NCI-H2196 (cell line): ENCODE measurements around the gene CAMK1D.
A peak's percentile ranks its signal among the peaks of the same experiment; 100 is the strongest.
"Not testable (repeated sequence)": the region's sequence is repeated elsewhere in the genome, so short reads cannot be mapped to it uniquely, and the experiment has no call there.

ENCODE experiments used
- DNase-seq: peaks from one replicate; lab custom pipeline; 2025; ENCODE audit not compliant: unreplicated experiment; lab: John Stamatoyannopoulos, UW

CAMK1D gene

DNA sequence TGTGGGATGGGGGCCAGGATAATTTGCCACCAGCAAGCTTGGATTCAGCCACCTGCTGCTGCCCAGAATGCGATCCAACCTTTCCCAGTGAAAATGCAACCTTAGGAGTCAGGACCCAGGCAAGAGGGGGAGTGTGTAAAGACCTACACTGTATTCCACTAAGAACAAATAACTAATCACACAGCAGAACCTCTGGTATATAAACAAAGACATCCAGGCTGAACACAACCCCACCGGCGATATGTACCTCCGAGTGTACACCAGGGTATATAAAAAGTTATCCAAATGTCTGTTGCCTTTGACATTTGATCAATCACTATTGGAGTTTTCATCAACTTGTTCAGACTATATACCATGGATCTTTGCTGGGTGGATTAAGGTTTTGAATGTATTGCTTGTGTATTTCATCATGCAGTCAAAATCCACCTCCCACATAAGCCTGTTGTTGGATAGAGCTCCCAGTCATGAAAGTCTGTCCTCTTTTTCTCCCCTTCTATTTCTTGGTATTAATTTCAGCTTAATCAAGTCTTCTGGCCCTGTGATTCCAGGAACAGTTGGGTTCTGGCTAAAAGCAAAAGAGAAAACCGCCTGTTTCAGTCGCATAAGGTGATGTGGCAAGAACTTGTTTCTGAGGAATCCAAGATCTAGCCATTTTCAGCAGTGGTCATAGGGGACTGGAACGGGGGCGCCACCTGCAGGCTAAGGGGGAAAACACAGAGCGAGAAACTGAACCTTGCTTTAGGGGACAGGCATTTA lies 361.4 kb downstream of the CAMK1D start:
- peak; percentile 61 for DNase-seq

DNA sequence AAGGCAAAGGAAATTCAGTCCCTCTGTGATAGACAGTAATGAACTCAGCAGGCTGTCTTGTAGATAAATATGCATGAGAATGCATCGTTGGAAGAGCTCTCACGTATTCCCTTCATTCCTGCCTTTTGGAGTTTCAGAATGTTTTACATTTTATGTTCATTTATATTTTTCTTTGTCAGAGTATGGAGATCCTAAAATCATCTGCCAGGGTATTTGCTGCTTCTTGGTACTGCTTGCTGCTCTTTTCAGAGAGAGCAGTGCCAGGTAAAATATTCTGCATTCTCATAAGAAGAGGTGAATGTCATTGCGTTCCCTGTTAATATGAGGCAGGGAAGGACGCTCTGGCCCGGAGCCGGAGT lies 362.0 kb downstream of the CAMK1D start:
- DNase-seq: no peak

GRCh38 chr10:12712293-12712983 lies 363.1 kb downstream of the CAMK1D start:
- no peak for DNase-seq

- not testable (repeated sequence) for DNase-seq
These were observed 363.6 kb downstream of the CAMK1D start for GRCh38 chr10:12712984-12713316.

GRCh38 chr10:12716042-12716441 lies 366.7 kb downstream of the CAMK1D start:
- no peak for DNase-seq

- DNase-seq: no peak
These were observed 368.8 kb downstream of the CAMK1D start for GRCh38 chr10:12717981-12718707.

- DNase-seq: no peak
These were observed 370.0 kb downstream of the CAMK1D start for GRCh38 chr10:12719365-12719764.

DNA sequence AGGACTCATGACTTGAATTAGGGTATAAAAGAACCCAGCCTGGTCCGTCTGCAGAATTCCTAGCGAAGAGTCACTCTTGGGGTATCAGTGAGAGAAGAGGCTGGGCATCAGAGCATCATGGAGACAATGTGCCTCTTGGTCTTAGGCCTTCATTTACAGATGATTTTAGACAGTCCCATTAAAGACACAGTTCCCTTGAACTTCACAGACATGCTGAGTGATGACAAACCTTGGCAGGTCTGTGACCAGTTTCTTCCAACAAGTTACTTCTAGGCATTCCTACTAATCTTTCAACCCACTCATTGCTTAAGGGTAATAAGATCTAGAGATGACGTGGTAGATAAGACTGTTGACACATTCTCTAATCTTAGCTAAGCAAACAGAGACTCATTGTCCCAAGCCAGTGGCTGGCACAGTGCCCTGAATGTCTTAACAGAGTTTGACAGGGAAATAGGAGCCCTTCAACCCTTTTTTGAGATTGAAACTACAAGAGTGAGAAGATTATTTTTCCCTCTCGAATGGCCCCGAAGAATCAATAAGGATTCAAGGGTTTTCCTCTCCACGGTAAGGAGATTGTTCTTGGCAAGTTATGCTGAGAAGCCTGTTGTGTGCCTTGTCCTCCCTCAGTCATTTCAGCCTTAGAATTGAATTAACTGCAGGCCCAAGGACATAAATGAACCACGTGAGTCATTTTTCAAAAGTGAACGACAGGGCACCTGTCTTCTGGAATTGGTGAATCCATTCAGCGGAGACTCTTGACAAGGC lies 371.1 kb downstream of the CAMK1D start:
- DNase-seq: peak; percentile 65

DNA sequence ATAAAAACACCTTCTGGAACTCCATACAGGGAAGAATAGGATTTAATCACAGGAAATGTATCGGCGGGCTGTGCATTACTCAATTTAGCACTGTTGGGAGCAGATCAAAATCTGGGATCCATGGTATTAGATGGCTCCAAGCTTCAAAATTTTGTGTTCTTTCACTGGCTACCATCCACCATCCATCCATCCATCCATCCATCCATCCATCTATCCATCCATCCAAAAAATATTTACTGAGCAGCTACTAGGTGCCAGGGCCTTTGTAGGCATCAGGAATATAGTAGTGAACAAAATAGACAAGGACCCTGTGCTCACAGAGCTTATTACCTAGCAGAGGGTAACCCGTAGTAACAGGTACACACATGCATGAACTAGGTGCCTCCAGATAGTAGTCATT lies 372.0 kb downstream of the CAMK1D start:
- DNase-seq: no peak

DNA sequence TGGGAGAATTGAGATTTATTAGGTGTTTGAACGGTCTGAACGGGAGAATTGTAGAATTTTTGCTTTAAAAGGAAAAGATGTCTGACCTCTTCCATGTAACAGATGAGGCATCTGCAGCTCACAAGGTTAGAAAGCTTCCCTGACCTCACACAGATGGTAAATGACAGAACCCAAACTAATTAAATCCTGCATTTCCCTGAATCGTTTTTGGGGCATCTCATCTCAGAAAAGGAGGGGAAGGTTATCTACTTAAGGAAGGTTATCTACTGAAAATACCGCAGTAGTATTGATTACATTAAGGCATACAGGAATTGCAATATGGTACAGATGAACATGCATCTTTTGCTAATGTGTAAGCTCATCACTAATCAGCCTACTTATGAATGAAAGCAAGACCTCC lies 373.9 kb downstream of the CAMK1D start:
- no peak for DNase-seq

- no peak for DNase-seq
These were observed 375.6 kb downstream of the CAMK1D start for GRCh38 chr10:12724807-12725579.

DNA sequence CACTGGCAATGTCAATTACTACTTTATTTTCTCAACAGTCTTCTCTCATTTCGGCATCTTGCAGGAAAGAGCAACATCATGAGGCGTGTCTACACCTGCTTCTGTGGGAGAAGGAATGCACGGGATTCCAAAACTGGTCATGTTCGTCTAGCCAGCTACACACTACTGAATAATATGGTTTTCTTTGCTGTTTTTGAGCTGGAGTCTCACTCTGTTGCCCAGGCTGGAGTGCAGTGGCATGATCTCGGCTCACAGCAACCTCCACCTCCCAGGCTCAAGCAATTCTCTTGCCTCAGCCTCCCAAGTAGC lies 376.2 kb downstream of the CAMK1D start:
- not testable (repeated sequence) for DNase-seq

DNA sequence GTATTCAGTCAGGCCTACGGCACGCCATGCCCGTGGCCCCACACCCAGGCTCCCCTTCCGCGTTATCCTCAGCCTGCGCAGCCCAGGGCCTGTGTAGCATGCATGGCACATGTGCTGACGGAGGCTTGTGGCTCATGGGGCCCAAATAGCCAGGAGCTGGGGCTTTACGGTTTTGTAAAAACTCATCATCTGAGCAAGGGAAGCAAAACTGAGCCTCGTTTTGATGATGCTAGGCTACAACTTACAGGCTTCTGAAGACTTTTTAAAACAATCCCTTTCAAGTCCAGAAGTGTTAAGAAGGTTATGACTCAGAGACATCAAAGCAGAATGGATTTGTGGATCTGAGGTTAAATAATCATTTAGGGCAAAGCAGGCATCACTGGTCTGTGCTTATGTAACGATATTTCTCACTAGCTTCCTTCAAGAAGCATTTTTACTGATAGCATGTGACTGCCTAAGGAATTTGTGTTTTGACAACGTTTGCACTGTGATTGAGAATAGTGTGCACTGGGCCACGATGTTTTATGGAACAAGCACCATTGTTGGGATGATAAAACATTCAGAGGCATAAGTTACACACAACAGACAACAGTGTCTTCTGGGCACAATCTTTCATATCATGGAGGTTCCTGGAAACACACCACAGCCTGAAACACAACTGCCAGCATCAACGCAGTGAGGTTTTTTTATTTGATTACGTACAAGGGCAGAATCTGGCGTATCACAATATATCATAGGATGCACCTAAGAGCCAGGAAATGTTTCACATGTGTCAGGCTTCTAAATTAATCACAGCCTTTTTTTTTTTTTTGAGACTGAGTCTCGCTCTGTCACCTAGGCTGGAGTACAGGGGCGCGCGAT lies 377.9 kb downstream of the CAMK1D start:
- no peak for DNase-seq

DNA sequence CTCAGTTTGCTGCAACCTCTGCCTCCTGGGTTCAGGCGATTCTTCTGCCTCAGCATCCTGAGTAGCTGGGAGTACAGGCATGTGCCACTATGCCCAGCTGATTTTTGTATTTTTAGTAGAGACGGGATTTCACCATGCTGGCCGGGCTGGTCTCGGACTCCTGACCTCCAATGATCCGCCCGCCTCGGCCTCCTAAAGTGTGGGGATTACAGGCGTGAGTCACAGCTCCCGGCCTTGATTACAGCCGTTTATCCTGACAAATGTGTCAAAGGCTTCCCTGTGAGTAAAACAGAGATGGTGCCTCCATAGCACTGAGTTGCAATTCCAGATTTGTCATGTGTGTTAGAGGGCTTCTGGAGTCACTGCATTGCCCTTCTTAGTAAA lies 378.5 kb downstream of the CAMK1D start:
- no peak for DNase-seq

DNA sequence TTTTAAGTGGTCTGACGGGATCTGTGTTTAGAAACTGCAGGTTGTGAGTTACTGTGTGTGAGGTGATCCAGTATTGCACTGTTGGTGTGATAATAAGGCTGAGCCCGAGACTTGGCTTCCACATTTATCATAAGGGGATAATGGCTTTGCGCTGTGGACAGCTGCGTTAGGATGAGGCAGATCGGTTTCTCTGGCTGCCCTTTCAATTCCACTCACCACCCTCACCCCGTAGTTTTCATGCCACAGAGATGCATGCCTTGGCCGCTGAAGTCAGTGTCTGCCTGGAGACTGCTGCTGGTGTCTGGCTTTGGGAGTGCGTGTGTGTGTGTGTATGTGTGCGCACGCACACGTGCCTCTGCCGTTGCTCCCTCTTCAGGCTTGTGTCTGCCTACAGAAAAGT lies 379.1 kb downstream of the CAMK1D start:
- DNase-seq: no peak

DNA sequence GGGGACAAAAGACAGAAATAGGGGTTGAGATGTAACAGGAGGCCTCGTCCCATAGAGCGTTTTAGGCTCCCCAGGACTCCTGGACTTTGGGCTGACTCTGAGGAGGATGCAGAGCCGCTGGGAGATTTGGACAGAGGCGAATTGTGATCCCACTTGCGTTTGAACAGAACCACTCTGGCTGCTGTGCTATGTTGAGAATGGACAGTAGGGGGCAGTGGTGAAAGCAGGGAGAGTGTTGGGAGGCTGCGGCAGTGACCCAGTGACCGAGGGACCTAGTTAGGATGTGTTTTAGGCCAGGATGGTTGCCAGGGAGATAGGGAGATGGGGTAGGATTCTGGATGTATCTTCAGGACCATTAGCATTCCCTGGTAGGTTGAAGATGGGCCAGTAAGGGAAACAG lies 380.5 kb downstream of the CAMK1D start:
- DNase-seq: no peak

DNA sequence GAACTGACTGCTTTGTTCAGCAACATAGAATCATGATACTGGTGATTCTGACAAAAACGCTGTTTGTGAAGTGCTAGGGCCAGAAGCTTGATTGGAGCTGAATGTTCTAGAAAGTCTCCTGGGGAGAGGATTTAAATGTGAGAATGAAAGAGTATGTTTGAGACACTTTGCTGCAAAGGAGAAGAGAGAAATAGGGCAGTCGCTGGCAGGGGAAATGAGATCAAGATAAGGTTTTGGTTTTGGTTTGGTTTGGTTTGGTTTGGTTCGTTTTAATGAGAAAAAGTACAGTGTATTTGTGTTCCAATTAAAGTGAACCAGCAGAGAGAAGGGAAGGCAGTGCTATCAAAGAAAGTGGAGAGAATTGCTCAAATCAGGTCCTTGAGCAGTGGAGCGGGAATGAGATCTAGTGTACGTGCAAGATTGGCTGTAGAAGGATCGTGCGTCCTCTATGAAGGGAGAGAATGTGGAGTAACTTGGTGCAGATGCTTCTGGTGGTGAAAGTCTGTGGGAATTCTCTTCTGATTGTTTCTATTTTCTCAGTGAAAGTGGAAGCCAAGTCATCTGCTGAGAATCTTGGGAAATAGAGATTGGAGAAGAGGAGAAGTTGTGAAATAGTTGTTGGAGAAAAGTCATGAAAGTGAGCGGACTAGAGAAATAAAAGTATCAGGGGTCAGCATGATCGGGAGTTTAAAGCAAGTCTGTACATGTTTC lies 381.6 kb downstream of the CAMK1D start:
- DNase-seq: no peak

DNA sequence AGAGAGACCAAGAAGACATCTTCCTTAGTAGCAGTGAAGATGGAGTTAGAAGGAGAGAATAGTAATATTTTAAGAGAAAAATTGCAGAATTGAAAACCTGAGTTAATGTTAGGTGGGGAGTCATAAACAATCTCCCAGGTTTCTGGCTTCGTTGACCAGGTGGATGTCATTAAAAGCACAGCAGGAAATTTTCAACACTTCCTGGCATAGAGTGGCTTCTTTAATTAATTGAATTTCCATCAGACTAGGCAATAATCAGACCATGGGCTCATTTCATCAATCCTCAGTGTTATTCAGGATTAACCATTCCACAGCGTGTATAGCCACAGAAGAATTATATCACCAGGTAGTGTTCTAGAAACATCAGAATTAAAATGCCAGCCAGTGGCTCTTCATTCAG lies 383.9 kb downstream of the CAMK1D start:
- no peak for DNase-seq

- no peak for DNase-seq
These were observed 386.6 kb downstream of the CAMK1D start for GRCh38 chr10:12735843-12736462.
